ENCODE data around the gene LPCAT3.

DNA sequence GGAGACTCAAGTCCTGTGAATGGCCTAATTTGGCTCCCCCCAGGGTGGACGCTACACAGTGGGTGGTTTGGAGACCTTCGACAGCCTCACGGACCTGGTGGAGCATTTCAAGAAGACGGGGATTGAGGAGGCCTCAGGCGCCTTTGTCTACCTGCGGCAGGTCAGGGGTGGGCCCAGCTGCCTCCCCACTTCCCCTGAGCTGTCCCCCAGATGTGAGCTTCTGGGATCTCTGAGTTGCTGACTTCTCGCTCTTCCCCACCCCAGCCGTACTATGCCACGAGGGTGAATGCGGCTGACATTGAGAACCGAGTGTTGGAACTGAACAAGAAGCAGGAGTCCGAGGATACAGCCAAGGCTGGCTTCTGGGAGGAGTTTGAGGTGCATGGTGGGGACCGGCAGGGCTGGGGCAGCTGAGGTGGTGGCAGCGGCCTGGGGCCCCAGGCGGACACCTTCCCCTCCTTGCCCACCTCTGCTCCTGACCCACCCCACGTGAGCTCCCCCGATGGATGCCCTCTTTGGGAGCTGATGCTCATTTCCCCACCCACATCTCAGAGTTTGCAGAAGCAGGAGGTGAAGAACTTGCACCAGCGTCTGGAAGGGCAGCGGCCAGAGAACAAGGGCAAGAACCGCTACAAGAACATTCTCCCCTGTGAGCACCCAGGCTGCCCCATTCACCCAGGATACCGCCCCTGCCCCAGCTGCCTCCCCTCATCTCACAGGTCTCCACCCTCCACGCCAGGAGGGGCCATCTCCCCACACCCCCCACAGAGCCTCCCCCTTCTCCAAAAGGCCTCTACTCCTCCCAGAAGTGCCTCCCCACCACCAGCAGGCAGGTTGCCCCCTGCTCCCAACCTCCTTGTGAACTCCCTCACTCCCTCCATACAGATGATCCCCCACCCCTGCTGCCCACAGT lies 62.9 kb downstream of the LPCAT3 start:
- TF ChIP-seq, protein P1, sequence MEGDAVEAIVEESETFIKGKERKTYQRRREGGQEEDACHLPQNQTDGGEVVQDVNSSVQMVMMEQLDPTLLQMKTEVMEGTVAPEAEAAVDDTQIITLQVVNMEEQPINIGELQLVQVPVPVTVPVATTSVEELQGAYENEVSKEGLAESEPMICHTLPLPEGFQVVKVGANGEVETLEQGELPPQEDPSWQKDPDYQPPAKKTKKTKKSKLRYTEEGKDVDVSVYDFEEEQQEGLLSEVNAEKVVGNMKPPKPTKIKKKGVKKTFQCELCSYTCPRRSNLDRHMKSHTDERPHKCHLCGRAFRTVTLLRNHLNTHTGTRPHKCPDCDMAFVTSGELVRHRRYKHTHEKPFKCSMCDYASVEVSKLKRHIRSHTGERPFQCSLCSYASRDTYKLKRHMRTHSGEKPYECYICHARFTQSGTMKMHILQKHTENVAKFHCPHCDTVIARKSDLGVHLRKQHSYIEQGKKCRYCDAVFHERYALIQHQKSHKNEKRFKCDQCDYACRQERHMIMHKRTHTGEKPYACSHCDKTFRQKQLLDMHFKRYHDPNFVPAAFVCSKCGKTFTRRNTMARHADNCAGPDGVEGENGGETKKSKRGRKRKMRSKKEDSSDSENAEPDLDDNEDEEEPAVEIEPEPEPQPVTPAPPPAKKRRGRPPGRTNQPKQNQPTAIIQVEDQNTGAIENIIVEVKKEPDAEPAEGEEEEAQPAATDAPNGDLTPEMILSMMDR (conservative IDR thresholded peaks at IDR 0.05; ENCODE audit: low read depth, low read length): no peak
- TF ChIP-seq EZH2 (IDR thresholded peaks at IDR 0.05; ENCODE audit: borderline replicate concordance, low read depth, low read length, poor library complexity, severe bottlenecking): no peak
